HK-2 (cell line): ENCODE data around the gene PHETA2.
"Not testable (repeated sequence)": the region's sequence is repeated elsewhere in the genome, so short reads cannot be mapped to it uniquely, and the experiment has no call there.

Source experiments
- DNase-seq: peaks from one replicate; pipeline ENCODE4 v3.0.0-alpha.2; 2018; ENCODE audit not compliant: unreplicated experiment

The PHETA2 gene

GRCh38 chr22:42104332-42104860 is 30.3 kb downstream of the PHETA2 start:
- DNase-seq, result not testable (repeated sequence)

GRCh38 chr22:42108848-42109247 is 34.8 kb downstream of the PHETA2 start:
- DNase-seq, result no peak

- DNase-seq, result no peak
Observed at GRCh38 chr22:42111798-42112197, 37.8 kb downstream of the PHETA2 start.

GRCh38 chr22:42112793-42113192 is 38.7 kb downstream of the PHETA2 start:
- DNase-seq, result not testable (repeated sequence)

- DNase-seq, result no peak
Observed at GRCh38 chr22:42114721-42115120, 40.7 kb downstream of the PHETA2 start.

GRCh38 chr22:42115420-42115830 is 41.4 kb downstream of the PHETA2 start:
- not testable (repeated sequence) for DNase-seq

- DNase-seq, result no peak
Observed at GRCh38 chr22:42116848-42117424, 42.9 kb downstream of the PHETA2 start.

- not testable (repeated sequence) for DNase-seq
Observed at GRCh38 chr22:42120231-42121021, 46.4 kb downstream of the PHETA2 start.

- DNase-seq, result not testable (repeated sequence)
Observed at GRCh38 chr22:42123529-42123928, 49.5 kb downstream of the PHETA2 start.

- DNase-seq, result no peak
Observed at GRCh38 chr22:42127606-42128005, 53.6 kb downstream of the PHETA2 start.

- DNase-seq, result not testable (repeated sequence)
Observed at GRCh38 chr22:42128007-42128406, 54.0 kb downstream of the PHETA2 start.
